GM13976 (cell line): ENCODE data around the gene LAMB2.

Source experiments
- DNase-seq: peaks from one replicate; pipeline ENCODE4 v3.0.0; 2012; ENCODE audit warnings: low spot score
- in situ Hi-C: fragments of 300-500 bp; cut with MboI; formaldehyde crosslinking; loops from one replicate; pipeline ENCODE4 v1.12.0; 2022; ENCODE audit warnings: low sequenced_read_pairs, mixed read lengths, inconsistent platforms; ENCODE audit not compliant: unreplicated experiment
- TF ChIP-seq, protein P1 (sequence below): IDR thresholded peaks from 2 replicates; pipeline ENCODE4 v1.5.1; 2012; ENCODE audit warnings: borderline replicate concordance, mild to moderate bottlenecking; ENCODE audit not compliant: insufficient read depth; ENCODE audit errors: extremely low read depth, missing control alignments, control extremely low read depth

LAMB2 gene

DNA sequence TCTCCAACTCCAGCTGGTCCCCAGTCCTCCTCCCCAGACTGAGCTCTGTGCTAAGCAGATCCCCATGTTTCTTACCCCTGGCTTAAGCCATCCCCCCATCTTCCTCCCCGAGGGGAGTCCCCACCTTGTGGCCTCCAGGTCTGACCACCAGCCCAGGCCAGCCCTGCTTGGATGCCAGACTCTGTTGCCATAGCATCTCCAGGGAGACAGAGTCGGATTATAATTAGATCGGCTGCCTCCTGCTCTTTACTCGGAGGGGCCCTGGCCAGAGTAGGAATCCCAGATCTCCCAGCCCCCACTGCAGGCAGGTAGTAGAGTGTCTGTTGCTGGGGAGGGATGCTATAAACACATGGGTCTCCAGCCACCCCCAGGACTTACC, 40.9 kb upstream of the LAMB2 start:
- no peak for DNase-seq
- in situ Hi-C loops, result loop anchor here (25.0 kb wide), 1 partner anchor 264 kb away; the partner anchor contains the start of gene NICN1
- TF ChIP-seq, protein P1, sequence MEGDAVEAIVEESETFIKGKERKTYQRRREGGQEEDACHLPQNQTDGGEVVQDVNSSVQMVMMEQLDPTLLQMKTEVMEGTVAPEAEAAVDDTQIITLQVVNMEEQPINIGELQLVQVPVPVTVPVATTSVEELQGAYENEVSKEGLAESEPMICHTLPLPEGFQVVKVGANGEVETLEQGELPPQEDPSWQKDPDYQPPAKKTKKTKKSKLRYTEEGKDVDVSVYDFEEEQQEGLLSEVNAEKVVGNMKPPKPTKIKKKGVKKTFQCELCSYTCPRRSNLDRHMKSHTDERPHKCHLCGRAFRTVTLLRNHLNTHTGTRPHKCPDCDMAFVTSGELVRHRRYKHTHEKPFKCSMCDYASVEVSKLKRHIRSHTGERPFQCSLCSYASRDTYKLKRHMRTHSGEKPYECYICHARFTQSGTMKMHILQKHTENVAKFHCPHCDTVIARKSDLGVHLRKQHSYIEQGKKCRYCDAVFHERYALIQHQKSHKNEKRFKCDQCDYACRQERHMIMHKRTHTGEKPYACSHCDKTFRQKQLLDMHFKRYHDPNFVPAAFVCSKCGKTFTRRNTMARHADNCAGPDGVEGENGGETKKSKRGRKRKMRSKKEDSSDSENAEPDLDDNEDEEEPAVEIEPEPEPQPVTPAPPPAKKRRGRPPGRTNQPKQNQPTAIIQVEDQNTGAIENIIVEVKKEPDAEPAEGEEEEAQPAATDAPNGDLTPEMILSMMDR, result no peak

DNA sequence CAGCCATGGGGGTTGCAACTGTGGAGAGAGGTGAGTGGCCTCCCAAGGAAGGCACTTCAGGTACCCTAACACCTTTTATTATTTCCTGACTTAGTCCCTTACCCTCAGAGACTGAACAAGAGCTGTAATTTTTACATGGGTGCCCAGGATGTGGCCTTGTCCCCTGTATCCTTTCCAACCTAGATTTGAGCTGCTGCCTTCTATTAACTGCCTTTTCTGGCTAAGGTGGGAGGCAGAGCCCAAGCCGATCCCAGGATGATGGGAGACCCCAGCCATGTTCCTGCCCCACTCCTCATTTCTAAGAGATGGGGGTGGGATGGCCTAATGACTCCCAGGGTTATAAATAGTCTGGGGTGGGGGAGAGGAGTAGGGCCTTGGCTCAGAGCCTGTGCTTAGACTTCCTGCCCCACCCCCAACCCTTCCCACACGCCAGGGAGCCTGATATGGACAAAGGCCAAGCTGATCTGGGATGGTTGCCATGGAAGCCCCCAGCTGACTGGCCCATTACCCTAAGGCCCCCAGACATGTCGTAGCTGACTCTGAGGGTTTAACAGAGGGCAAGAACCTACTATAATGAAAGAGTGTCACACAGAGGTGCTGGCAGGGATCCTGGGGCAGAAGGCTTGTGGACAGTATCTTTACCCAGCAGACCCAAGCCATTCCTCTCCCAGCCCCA, 40.4 kb upstream of the LAMB2 start:
- TF ChIP-seq, protein P1, result no peak
- DNase-seq, result no peak
- in situ Hi-C loops, result loop anchor here (25.0 kb wide), 1 partner anchor 264 kb away; the partner anchor contains the start of gene NICN1

DNA sequence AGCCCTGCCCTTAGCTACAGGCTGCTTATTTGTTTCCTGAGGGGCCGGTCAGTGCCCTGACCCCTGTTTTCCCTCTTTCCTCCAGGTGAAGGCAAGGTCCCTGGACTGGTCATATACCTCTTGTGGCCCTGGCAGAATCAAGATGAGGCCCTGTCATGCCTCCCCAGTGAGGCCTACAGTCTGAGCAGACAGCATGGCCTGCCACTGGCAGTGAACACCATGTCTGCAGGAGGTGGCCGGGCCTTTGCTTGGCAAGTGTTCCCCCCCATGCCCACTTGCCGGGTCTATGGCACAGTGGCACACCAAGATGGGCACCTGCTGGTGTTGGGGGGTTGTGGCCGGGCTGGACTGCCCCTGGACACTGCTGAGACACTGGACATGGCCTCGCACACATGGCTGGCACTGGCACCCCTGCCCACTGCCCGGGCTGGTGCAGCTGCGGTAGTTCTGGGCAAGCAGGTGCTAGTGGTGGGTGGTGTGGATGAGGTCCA, 39.7 kb upstream of the LAMB2 start:
- in situ Hi-C loops, result loop anchor here (25.0 kb wide), 1 partner anchor 265 kb away; the partner anchor contains the start of gene NICN1
- TF ChIP-seq, protein P1, result no peak
- DNase-seq, result no peak

DNA sequence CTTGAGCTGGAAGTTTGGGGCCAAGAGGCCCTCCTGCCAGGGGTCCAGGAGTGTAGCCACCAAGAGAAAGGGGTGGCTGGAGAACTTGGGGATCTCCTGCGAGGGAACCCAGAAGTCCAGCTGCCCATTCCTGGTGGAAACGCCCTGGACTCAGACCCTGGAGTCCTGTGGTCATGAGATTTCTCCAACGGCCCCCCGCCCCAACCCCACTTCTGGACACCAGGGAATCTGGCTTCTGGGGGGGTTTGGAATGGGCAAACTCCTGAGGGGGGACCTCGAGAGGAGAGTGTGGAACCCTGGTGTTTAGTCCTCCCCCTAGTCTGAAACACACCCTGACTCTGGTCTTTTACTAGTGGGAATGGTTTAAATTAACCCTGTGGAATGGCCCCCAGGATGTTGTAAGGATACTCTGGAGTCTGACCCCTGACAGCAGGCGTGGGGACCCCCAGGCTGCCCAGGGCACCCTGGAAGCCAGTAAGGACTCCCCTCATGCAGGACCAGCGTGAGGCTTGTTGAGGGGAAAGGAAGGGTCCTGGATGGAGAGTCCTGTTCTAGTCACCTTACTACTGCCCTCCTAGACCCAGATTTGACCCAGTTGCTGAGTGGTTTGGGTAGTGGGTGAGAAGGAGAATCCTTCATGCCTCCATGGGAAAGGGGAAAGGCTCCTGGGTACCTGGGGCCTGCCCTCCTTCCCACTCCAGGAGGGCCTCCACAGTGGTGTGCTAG, 39.1 kb upstream of the LAMB2 start:
- TF ChIP-seq, protein P1, result no peak
- DNase-seq, result no peak
- in situ Hi-C loops, result loop anchor here (25.0 kb wide), 1 partner anchor 265 kb away; the partner anchor contains the start of gene NICN1

DNA sequence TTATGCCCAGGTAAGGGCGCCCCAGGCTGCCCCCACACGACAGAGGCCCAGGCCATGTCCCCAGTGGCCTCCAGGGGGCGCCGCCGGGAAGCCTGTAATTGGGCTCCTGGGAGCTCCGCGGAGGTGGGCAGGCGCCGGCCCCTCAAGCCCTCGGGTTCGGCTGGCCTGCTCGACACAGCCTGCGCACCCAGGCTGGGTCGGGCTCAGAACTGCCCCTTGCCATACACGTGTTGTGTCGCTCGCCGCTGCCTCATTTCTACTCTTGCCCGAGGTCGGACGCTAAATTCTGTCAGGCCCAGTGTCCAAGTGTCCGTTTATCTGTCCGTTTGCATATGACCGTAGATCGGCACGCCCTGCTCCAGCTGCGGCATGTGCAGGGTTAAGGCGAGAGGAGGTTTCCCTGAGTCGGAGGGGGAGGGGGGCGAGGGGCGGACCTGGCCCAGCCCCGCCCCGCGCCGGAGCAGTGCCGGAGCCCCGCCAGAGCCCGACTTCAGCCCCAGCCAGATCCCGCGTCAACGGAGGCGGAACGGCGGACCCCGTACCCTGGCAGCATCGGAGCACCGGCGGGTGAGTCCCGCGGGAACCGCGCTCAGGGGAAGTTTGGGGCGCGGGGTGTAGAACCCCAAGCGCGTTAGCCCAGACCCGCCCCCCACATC, 38.4 kb upstream of the LAMB2 start, which contains the start of gene KLHDC8B:
Gene KLHDC8B (plus strand): TSS at position 480 of the 656 bp plus-strand sequence. CDS start 1,172 bp downstream, outside the sequence.
- in situ Hi-C loops, result loop anchor here (25.0 kb wide), 1 partner anchor 266 kb away; the partner anchor contains the start of gene NICN1
- TF ChIP-seq, protein P1, result peak; percentile 93
- peak; percentile 94 for DNase-seq

DNA sequence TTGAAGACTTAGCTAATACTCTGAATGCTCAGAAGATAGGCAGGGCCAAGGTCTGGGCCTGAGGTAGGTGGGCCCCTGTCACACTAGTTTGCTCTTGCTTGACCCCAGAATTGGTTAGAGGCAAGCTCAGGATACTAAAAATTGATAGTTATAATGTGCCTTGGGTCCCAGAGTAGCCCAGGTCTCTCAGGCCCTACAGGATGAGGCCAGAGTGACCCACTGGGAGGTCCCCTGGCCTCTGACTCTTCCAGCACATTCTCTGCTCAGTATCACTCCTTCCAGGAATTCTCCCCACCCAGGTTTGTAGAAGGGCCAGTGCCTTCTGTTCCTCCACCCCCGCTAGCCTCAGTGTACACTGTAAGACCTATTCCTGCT, 37.9 kb upstream of the LAMB2 start:
- DNase-seq, result no peak
- in situ Hi-C loops, result loop anchor here (25.0 kb wide), 1 partner anchor 267 kb away; the partner anchor contains the start of gene NICN1
- TF ChIP-seq, protein P1, result no peak
